GM21717 (cell line): ENCODE data around the gene LCN1.

ENCODE experiments used
- ATAC-seq: cut with Tn5 transposase; IDR thresholded peaks from one replicate; pipeline ENCODE4 v1.9.1; 2021; ENCODE audit warnings: mild to moderate bottlenecking, moderate library complexity; ENCODE audit not compliant: unreplicated experiment

The LCN1 gene

GRCh38 chr9:135488013-135488330, 33.3 kb upstream of the LCN1 start:
- no peak for ATAC-seq

- no peak for ATAC-seq
Measured at GRCh38 chr9:135488527-135488926, 32.7 kb upstream of the LCN1 start.

- no peak for ATAC-seq
Measured at GRCh38 chr9:135489188-135489906, 31.9 kb upstream of the LCN1 start.

- ATAC-seq, result no peak
Measured at GRCh38 chr9:135490166-135490870, 30.9 kb upstream of the LCN1 start.

- ATAC-seq, result no peak
Measured at GRCh38 chr9:135490980-135491464, 30.2 kb upstream of the LCN1 start.

GRCh38 chr9:135491764-135492163, 29.5 kb upstream of the LCN1 start:
- no peak for ATAC-seq

- ATAC-seq, result no peak
Measured at GRCh38 chr9:135492886-135493669, 28.2 kb upstream of the LCN1 start.

GRCh38 chr9:135494791-135495559, 26.3 kb upstream of the LCN1 start:
- no peak for ATAC-seq

GRCh38 chr9:135498381-135499126, 22.7 kb upstream of the LCN1 start:
- no peak for ATAC-seq

GRCh38 chr9:135499326-135500070, 21.7 kb upstream of the LCN1 start:
- peak; percentile 51 for ATAC-seq

- no peak for ATAC-seq
Measured at GRCh38 chr9:135500071-135500524, 21.1 kb upstream of the LCN1 start.

GRCh38 chr9:135500525-135501260, 20.5 kb upstream of the LCN1 start, which contains the start of gene MRPS2:
TSS of gene MRPS2 (plus strand) at chr9:135500682. CDS start at chr9:135500711, 29 bp downstream.
- ATAC-seq, result peak; percentile 80

GRCh38 chr9:135501261-135502167, 19.7 kb upstream of the LCN1 start:
- ATAC-seq, result no peak

- no peak for ATAC-seq
Measured at GRCh38 chr9:135502168-135502872, 18.9 kb upstream of the LCN1 start.

GRCh38 chr9:135502873-135503321, 18.3 kb upstream of the LCN1 start:
- no peak for ATAC-seq

- no peak for ATAC-seq
Measured at GRCh38 chr9:135503371-135504261, 17.6 kb upstream of the LCN1 start.
